HG02642 (cell line): Measurements from ENCODE around the gene XRCC2.
A peak's percentile ranks its signal among the peaks of the same experiment; 100 is the strongest.
"Not testable (repeated sequence)": the region's sequence is repeated elsewhere in the genome, so short reads cannot be mapped to it uniquely, and the experiment has no call there.

Experiments used
- ATAC-seq: cut with Tn5 transposase; IDR thresholded peaks from one replicate; pipeline ENCODE4 v1.9.1; 2021; ENCODE audit warnings: mild to moderate bottlenecking; ENCODE audit not compliant: unreplicated experiment, poor library complexity

The XRCC2 gene

GRCh38 chr7:152675759-152676636 is at the start of gene XRCC2:
TSS of gene XRCC2 (minus strand) at chr7:152676141. CDS start at chr7:152676079, 62 bp downstream.
- ATAC-seq = peak; percentile 95

- ATAC-seq = no peak
Measured at GRCh38 chr7:152723364-152723763, 47.4 kb upstream of the XRCC2 start.

DNA sequence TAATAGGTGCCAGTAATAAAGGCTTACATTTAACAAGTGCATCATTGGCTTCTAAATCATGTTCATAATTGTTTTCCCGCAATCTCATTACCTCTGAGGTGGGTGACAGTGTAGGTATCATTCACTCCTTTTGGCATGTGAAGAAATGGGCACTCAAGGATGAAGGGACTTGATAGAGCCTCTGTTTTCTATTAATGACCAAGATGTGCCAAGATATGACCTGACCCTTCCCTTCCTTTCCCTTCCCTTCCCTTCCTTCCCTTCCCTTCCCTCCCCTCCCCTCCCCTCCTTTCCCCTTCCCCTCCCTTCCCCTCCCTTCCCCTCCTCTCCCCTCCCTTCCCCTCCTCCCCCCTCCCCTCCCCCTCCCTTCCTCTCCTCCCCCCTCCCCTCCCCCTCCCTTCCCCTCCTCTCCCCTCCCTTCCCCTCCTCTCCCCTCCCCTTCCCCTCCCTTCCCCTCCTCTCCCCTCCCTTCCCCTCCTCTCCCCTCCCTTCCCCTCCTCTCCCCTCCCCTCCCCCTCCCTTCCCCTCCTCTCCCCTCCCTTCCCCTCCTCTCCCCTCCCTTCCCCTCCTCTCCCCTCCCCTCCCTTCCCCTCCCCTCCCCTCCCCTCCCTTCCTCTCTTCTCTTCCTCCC is 36.6 kb upstream of the XRCC2 start:
- ATAC-seq = not testable (repeated sequence)

DNA sequence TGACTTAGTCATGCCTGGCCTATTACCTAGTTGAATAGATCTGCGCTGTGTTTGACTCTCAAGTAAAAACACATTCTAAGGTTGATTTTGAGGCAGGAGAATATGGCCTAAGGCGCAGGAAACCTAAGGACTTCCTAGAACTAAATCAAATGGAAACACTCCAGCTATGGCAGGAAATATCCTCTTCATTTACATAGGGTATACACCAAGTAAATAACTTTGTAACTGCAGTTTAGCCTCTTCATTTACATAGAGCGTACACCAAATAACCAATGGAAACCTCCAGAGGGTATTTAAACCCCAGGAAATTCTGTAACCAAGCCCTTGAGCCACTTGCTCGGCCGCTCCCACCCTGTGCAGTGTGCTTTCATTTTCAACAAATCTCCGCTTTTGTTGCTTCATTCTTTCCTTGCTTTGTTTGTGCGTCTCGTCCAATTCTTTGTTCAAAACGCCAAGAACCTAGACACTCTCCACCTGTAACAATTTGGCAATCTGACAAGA is 35.6 kb upstream of the XRCC2 start:
- no peak for ATAC-seq

GRCh38 chr7:152710153-152710442 is 34.2 kb upstream of the XRCC2 start:
- ATAC-seq = no peak

- ATAC-seq = no peak
Measured at GRCh38 chr7:152709287-152710152, 33.6 kb upstream of the XRCC2 start.

GRCh38 chr7:152704796-152705384 is 28.9 kb upstream of the XRCC2 start:
- no peak for ATAC-seq

DNA sequence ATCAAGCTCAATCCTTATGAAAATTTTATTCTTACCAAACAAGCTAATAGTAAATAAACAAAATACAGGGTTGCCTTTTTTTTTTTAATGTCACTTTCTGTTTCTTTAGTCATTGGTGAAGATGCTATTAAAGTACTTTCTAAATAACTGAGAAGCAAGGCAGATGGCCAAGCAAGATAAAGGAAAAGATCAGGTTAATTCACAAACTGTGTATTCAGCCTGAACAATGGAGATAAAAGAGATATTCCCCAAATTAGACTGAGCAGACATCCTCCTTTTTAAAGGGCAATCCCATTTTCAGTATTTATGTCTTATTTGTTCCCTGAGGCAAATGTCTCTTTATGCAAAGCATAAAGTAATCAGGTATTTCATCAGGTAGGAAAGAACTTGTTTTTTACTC is 23.1 kb upstream of the XRCC2 start:
- ATAC-seq = no peak

GRCh38 chr7:152697268-152697974 is 21.5 kb upstream of the XRCC2 start:
- not testable (repeated sequence) for ATAC-seq

DNA sequence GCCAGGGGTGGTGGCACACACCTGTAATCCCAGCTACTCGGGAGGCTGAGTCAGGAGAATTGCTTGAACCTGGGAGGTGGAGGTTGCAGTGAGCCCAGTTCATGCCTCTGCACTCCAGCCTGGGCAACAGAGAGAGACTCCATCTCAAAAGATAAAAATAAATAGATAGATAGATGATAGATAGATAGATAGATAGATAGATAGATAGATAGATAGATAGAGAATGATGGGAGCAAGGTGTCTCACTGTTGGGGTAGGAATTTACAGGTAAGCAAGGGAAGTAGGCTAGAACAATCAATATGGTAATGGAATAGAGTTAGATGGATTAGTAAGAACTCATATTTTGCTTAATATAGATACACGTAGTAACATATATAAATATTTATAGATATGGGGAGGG is 16.3 kb upstream of the XRCC2 start:
- not testable (repeated sequence) for ATAC-seq

- ATAC-seq = no peak
Measured at GRCh38 chr7:152683297-152683696, 7.4 kb upstream of the XRCC2 start.

DNA sequence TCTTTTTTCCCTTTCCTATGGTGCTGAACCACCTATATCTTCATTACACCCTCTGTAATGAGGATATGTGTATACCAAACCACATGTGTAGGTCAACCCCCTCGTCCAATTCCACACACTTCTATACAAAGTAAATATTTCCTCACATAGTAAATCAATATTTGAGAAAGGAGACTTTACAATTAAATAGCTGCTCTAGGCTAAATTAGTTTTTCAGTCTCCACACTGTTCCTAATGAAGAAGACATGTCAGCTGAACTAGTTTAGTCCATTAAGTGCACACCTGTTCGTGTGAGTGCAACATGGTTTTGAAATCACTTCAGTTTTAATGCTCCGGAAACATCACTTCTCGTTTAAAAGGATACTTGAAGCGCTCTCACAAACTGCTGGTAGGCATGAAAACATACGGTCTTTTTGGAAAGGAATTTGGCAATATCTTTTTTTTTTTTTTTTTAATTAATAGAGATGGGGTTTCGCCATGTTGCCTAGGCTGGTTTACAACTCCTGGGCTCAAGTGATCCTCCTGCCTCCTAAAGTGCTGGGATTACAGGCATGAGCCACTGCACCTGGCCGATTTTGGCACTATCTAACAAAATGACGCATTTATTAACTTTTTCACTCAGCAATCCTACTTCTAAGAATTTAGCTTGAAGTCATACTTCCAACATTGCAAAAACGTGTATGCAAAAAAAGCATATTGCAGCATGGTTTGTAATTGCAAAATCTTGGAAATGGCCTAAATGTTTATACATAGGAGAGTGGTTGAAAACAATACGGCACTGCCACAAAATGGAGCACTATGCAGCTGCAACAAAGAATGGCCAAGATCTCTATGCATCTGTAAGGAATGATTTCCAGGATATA is 2.1 kb upstream of the XRCC2 start:
- ATAC-seq = no peak

DNA sequence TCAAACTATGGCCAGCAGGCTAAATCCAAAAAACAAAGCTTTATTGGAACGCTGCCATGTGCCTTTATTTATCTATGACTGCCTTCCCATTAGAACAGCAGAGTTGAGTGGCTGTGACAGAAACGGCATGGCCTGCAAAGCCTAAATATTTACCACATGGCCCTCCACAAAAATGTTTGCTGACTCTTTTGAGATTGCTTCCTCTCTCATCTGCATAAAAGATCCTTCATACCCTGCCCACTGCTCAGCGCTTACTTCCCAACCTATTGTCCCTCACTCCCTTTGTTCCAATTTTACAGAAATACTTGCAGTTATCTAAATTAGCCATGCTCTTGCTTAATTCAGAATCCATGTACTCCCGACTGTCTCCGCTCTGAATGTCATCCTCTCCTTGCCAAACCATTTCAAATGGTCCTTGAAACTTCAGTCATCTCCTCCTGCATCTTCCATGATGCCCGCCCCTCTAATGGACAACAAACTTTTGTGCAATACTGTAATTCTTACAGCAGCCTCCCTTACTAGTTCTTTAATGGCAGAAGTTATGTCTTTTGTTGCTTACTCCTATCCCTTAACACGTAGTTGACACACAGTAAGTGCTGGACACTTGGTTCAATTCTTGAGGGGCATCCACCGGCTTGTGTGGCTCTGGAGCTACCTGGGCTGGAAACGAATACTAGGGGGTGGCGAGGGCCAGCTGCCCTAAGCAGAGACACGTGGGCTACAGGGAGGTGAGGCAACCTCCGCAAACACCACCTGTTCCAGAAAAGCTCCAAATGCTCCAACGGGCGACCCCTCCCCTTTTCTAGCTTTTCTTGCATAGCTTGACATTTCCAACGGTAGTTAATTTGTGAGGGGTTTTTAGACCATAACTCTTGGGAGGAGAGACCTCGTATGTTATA is 832 bp downstream of the XRCC2 start:
- peak; percentile 31 for ATAC-seq

GRCh38 chr7:152673897-152674296 is 2.0 kb downstream of the XRCC2 start:
- ATAC-seq = no peak

DNA sequence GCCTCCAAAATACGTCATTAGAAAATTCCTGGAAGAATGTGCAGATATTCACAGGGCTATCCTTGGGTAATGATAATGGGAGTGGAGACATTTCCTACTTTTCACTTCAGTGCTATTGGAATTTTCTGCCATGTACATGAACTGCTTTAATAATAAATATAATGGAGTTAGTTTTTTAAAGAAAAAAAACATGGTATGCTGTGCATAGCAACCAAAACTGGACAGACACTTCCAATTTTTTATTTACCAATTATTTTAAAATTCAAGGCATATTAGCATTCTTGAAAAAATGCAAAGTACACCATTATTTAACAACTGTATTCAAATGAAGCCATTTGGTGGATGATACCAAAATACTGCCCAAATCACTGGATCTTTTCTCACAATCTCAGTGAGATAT is 3.3 kb downstream of the XRCC2 start:
- no peak for ATAC-seq

DNA sequence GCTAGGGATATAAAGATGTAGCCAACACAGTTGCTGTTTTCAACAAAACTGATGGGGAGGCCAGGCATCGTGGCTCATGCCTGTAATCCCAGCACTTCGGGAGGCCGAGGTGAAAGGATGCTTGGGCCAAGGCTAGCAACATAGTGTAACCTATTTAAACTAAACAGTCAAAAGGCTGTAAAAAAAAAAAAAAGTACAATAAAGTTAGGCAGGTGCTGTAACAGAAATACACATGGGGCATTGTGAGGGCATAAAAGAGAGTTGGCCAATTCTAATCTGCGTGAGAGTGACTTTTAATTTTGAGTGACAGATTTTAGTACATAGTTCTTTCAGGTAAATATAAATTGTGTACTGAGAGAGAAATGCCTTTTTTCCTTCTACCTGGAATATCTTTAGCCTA is 6.2 kb downstream of the XRCC2 start:
- no peak for ATAC-seq

GRCh38 chr7:152668975-152669374 is 7.0 kb downstream of the XRCC2 start:
- ATAC-seq = no peak

DNA sequence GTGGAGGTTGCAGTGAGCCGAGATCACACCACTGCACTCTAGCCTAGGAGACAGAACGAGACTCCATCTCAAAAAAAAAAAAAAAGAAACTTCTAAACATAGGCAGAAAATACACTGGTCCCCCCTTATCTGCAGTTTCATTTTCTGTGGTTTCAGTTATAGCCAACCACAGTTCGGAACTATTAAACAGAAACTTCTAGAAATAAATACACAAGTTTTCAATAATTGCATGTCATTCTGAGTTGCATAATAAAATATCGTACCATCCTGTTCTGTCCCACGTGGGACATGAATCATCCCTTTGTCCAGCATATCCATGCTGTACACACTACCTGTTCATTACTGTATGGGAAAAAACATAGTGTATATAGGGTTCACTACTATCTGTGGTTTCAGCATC is 8.0 kb downstream of the XRCC2 start:
- ATAC-seq = peak; percentile 68
